Measurements from ENCODE around the gene HPCAL1.

DNA sequence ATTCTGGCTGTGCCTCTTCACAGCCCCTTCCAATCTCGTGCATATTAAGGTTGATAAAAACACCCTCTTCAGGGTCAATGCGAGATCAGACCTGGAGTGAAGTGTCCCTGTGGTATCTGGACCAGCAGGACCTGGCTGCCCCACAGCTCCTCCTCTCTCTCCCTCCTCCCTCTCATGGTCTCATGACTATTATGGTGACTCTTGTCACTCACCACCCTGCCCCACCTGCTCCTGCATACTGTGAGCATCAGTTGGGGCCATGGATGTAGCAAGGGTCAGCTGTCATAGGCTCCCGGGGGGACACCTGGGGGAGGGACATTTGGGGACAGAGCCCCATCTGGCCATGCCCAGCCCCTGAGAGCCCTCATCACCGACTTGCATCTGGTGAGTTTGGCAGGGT is 95.2 kb downstream of the HPCAL1 start:
- TF ChIP-seq, protein P1, sequence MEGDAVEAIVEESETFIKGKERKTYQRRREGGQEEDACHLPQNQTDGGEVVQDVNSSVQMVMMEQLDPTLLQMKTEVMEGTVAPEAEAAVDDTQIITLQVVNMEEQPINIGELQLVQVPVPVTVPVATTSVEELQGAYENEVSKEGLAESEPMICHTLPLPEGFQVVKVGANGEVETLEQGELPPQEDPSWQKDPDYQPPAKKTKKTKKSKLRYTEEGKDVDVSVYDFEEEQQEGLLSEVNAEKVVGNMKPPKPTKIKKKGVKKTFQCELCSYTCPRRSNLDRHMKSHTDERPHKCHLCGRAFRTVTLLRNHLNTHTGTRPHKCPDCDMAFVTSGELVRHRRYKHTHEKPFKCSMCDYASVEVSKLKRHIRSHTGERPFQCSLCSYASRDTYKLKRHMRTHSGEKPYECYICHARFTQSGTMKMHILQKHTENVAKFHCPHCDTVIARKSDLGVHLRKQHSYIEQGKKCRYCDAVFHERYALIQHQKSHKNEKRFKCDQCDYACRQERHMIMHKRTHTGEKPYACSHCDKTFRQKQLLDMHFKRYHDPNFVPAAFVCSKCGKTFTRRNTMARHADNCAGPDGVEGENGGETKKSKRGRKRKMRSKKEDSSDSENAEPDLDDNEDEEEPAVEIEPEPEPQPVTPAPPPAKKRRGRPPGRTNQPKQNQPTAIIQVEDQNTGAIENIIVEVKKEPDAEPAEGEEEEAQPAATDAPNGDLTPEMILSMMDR (IDR thresholded peaks at IDR 0.05) = no peak
- no peak for TF ChIP-seq POLR2A (IDR thresholded peaks at IDR 0.05)

All from right lobe of liver (tissue), 4 donors.